GM23248 (cell line): ENCODE data around the gene EXOSC6.
"Not testable (repeated sequence)": the region's sequence is repeated elsewhere in the genome, so short reads cannot be mapped to it uniquely, and the experiment has no call there.

Experiments
- EZH2 ChIP-seq: fragments of 200-600 bp; sonication (generic); IDR thresholded peaks from 2 replicates; pipeline ENCODE4 v1.6.1; 2018; ENCODE audit warnings: antibody characterized with exemption, mild to moderate bottlenecking; ENCODE audit not compliant: insufficient read depth, poor library complexity, severe bottlenecking
- EZH2phosphoT487 ChIP-seq: fragments of 200-600 bp; sonication (generic); IDR thresholded peaks from 2 replicates; pipeline ENCODE4 v1.6.1; 2018; ENCODE audit warnings: antibody characterized with exemption, moderate library complexity, mild to moderate bottlenecking, low read depth; ENCODE audit not compliant: insufficient read depth

- TF ChIP-seq EZH2, EZH2phosphoT487: not testable (repeated sequence)
These were observed 47.7 kb downstream of the EXOSC6 start for GRCh38 chr16:70204010-70204409.
